H9 (cell line): ENCODE measurements around the gene SPP1. TPM values are rescaled to one million over a fixed set of nuclear protein-coding genes. Genes with fewer than 3 reads are reported as not detected.

Source experiments
- DNase-seq: peaks from one replicate; pipeline ENCODE4 v3.0.0-alpha.2; 2017
- H2AFZ ChIP-seq: one replicate; pipeline ENCODE4 v1.6.1; 2013; ENCODE audit warnings: mild to moderate bottlenecking, low read length, control low read depth, moderate library complexity
- H2AK5ac ChIP-seq: 2 replicates; pipeline ENCODE4 v1.6.1; 2013; ENCODE audit warnings: low read length, control low read depth, mixed read lengths; ENCODE audit not compliant: insufficient read length
- H2BK120ac ChIP-seq: one replicate; pipeline ENCODE4 v1.6.1; 2013; ENCODE audit warnings: low read depth, mild to moderate bottlenecking, low read length, control low read depth, inconsistent platforms; ENCODE audit not compliant: poor library complexity, severe bottlenecking
- H2BK12ac ChIP-seq: 2 replicates; pipeline ENCODE4 v1.6.1; 2013; ENCODE audit warnings: low read length, control low read depth, mixed read lengths, low read depth; ENCODE audit not compliant: insufficient read length
- H2BK15ac ChIP-seq: 2 replicates; pipeline ENCODE4 v1.6.1; 2013; ENCODE audit warnings: low read depth, low read length, control low read depth
- H2BK20ac ChIP-seq: one replicate; pipeline ENCODE4 v1.6.1; 2013; ENCODE audit warnings: low read depth, mild to moderate bottlenecking, low read length, control low read depth, inconsistent platforms; ENCODE audit not compliant: poor library complexity, severe bottlenecking
- H2BK5ac ChIP-seq: 2 replicates; pipeline ENCODE4 v1.6.1; 2013; ENCODE audit warnings: low read length, control low read depth, mixed read lengths; ENCODE audit not compliant: insufficient read length
- H3K14ac ChIP-seq: 2 replicates; pipeline ENCODE4 v1.6.1; 2013; ENCODE audit warnings: low read length, control low read depth; ENCODE audit not compliant: insufficient read depth
- H3K18ac ChIP-seq: 2 replicates; pipeline ENCODE4 v1.6.1; 2013; ENCODE audit warnings: low read depth, mild to moderate bottlenecking, mixed read lengths, low read length, control low read depth; ENCODE audit not compliant: insufficient read length
- H3K23ac ChIP-seq: 2 replicates; pipeline ENCODE4 v1.6.1; 2013; ENCODE audit warnings: low read length, control low read depth, mixed read lengths, low read depth; ENCODE audit not compliant: insufficient read length
- H3K23me2 ChIP-seq: 2 replicates; pipeline ENCODE4 v1.6.1; 2013; ENCODE audit warnings: low read depth, mild to moderate bottlenecking, mixed read lengths, low read length, control low read depth; ENCODE audit not compliant: insufficient read length, poor library complexity, severe bottlenecking
- H3K27ac ChIP-seq: 2 replicates; pipeline ENCODE4 v1.5.1; 2013; ENCODE audit warnings: low read length, control low read depth, mixed read lengths, low read depth; ENCODE audit not compliant: insufficient read length
- H3K27me3 ChIP-seq: 2 replicates; pipeline ENCODE4 v1.6.1; 2013; ENCODE audit warnings: low read length, control low read depth, inconsistent platforms; ENCODE audit not compliant: insufficient read depth
- H3K4ac ChIP-seq: 2 replicates; pipeline ENCODE4 v1.6.1; 2013; ENCODE audit warnings: low read depth, mild to moderate bottlenecking, control low read depth, inconsistent platforms, low read length, moderate library complexity
- H3K4me1 ChIP-seq: 2 replicates; pipeline ENCODE4 v1.6.1; 2013; ENCODE audit warnings: low read length, control low read depth, inconsistent platforms; ENCODE audit not compliant: insufficient read depth
- H3K4me2 ChIP-seq: 2 replicates; pipeline ENCODE4 v1.6.1; 2013; ENCODE audit warnings: low read length, control low read depth, mixed read lengths; ENCODE audit not compliant: insufficient read length, insufficient read depth
- H3K56ac ChIP-seq: 2 replicates; pipeline ENCODE4 v1.6.1; 2013; ENCODE audit warnings: low read depth, mild to moderate bottlenecking, mixed read lengths, low read length, control low read depth; ENCODE audit not compliant: insufficient read length
- H3K79me1 ChIP-seq: 2 replicates; pipeline ENCODE4 v1.6.1; 2013; ENCODE audit warnings: low read depth, mild to moderate bottlenecking, moderate library complexity, low read length, control low read depth, inconsistent platforms; ENCODE audit not compliant: insufficient read depth, poor library complexity, severe bottlenecking
- H3K79me2 ChIP-seq: 2 replicates; pipeline ENCODE4 v1.6.1; 2013; ENCODE audit warnings: low read length, control low read depth, inconsistent platforms; ENCODE audit not compliant: insufficient read depth
- H3K9ac ChIP-seq: 2 replicates; pipeline ENCODE4 v1.6.1; 2013; ENCODE audit warnings: low read length, control low read depth, mixed read lengths; ENCODE audit not compliant: insufficient read length; ENCODE audit errors: extremely low read depth
- H3K9me3 ChIP-seq: one replicate; pipeline ENCODE4 v1.6.1; 2013; ENCODE audit warnings: low read depth, low read length, inconsistent platforms; ENCODE audit not compliant: control insufficient read depth
- H3T11ph ChIP-seq: one replicate; pipeline ENCODE4 v1.6.1; 2013; ENCODE audit warnings: mild to moderate bottlenecking, low read length, control low read depth, inconsistent platforms
- H4K20me1 ChIP-seq: one replicate; pipeline ENCODE4 v1.6.1; 2013; ENCODE audit not compliant: control insufficient read depth, insufficient read length, insufficient read depth
- H4K5ac ChIP-seq: 2 replicates; pipeline ENCODE4 v1.6.1; 2013; ENCODE audit warnings: low read depth, mild to moderate bottlenecking, mixed read lengths, low read length, control low read depth; ENCODE audit not compliant: insufficient read length
- H4K8ac ChIP-seq: replicated peaks from 2 replicates; pipeline ENCODE4 v1.6.1; 2013; ENCODE audit warnings: low read length, control low read depth, mixed read lengths, low read depth; ENCODE audit not compliant: insufficient read length
- H4K91ac ChIP-seq: 2 replicates; pipeline ENCODE4 v1.6.1; 2013; ENCODE audit warnings: low read depth, mild to moderate bottlenecking, moderate library complexity, mixed read lengths, low read length, control low read depth; ENCODE audit not compliant: insufficient read length
- H3K27ac Mint-ChIP-seq, 3 experiments: 2 replicates in 2 of 3; 3 replicates in 1 of 3; pipeline ENCODE4 v1.8.0; 2020 to 2021; ENCODE audit warnings: mixed read lengths in 3 of 3, mild to moderate bottlenecking in 1 of 3, moderate library complexity in 1 of 3
- H3K27me3 Mint-ChIP-seq: 2 replicates; pipeline ENCODE4 v1.8.0; 2021; ENCODE audit warnings: low read depth, mild to moderate bottlenecking, moderate library complexity, mixed read lengths
- H3K36me3 Mint-ChIP-seq, 3 experiments: 2 replicates in 2 of 3; 3 replicates in 1 of 3; pipeline ENCODE4 v1.8.0; 2020 to 2021; ENCODE audit warnings: low read depth in 3 of 3, mixed read lengths in 3 of 3; ENCODE audit not compliant: insufficient read depth in 1 of 3
- H3K4me1 Mint-ChIP-seq, 2 experiments: 2 replicates each; pipeline ENCODE4 v1.8.0; 2020; ENCODE audit warnings: mixed read lengths in 2 of 2
- H3K4me3 Mint-ChIP-seq, 2 experiments: 2 replicates in 1 of 2; 3 replicates in 1 of 2; pipeline ENCODE4 v1.8.0; 2020 to 2021; ENCODE audit warnings: mild to moderate bottlenecking in 2 of 2, mixed read lengths in 2 of 2, moderate library complexity in 1 of 2
- H3K9me3 Mint-ChIP-seq, 2 experiments: 2 replicates in 1 of 2; 3 replicates in 1 of 2; pipeline ENCODE4 v1.8.0; 2020; ENCODE audit warnings: mild to moderate bottlenecking in 2 of 2, mixed read lengths in 2 of 2, moderate library complexity in 1 of 2
- WGBS: extraction: QIAGEN DNeasy Blood & Tissue Kit; methylation state at CpG from one replicate; pipeline ENCODE4 v1.1.7; 2013; ENCODE audit warnings: missing lambda C conversion rate, low lambda C conversion rate, mixed read lengths; ENCODE audit not compliant: insufficient read length; ENCODE audit errors: extremely low coverage; 5-methylcytosine and 5-hydroxymethylcytosine counted together
- total RNA-seq: library from RNA; stranded (reverse); gene quantifications from 2 replicates; pipeline ENCODE4 v1.2.1, GENCODE V29; 2021
- TF ChIP-seq, protein P1 (sequence below): fragments of 200-600 bp; sonication (generic); conservative IDR thresholded peaks from 3 replicates; pipeline ENCODE4 v1.8.0; 2021; ENCODE audit warnings: antibody characterized with exemption, mild to moderate bottlenecking

The SPP1 gene
- total RNA-seq, 1 experiment from 2014 or later = 13.2 TPM

DNA sequence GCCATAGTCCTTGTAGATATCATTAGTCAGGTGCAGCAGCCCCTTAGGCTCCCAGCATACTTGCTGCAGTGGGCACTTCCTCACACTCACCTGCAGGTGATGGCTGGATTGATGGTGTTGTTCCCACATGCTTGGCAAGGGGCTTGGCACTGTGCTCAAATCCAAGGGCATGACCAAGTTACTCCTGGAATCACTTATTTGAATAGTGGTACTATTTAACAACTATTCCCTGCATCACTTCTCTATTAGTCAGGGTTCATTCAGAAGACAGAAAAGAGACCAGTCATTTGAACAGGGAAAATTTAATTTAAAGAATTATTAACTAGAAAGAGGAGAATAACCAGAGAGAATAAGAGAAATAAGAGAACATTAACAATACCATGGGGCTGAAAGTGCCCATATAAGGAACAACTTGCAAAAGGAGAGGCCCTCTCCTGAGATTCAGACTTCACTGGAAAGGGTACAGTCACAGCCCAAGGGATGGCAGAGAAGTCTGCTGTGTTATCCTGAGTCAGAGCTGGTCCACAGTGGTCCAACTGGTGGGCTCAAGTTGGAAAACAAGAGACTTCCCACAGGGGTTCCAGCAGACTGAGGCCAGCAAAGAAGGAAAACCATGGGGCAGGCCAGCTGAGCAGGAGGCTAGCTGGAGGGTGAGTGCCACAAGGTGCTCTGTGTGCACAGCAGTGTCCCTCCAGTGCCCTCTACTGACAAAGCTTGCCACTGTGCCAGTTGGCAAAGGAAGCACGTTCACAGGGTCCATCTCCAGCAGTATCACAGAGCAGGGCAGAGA lies 9.8 kb downstream of the SPP1 start:
- Mint-ChIP-seq H3K36me3 (peaks cover 0 to 8% (median 2%) of the 10 kb centered on the region in 3 experiments; a peak in 4 of 7 replicates), H3K4me3 (no peak overlapping the region), H3K27me3 (no peaks in the 10 kb centered on the region), H3K4me1 (peaks cover 5% of the 10 kb centered on the region in 2 experiments), H3K9me3 (no peaks in the 10 kb centered on the region), H3K27ac (no peak overlapping the region)
- Histone ChIP-seq H3K79me1 (no peaks in the 10 kb centered on the region), H3T11ph (no peak overlapping the region), H3K23me2 (no peaks in the 10 kb centered on the region), H3K79me2 (no peaks in the 10 kb centered on the region), H4K8ac (no peak overlapping the region), H3K27ac (no peak overlapping the region), H2BK120ac (no peak overlapping the region), H3K23ac (no peak overlapping the region), H2BK20ac (no peak overlapping the region), H2BK5ac (no peak overlapping the region), H3K18ac (no peak overlapping the region), H4K5ac (no peak overlapping the region), H3K14ac (no peak overlapping the region), H2BK15ac (no peak overlapping the region), H3K56ac (no peak overlapping the region), H3K4ac (no peak overlapping the region), H4K91ac (no peak overlapping the region), H3K9me3 (no peaks in the 10 kb centered on the region), H3K4me2 (no peak overlapping the region), H2AK5ac (no peak overlapping the region), H2BK12ac (no peak overlapping the region), H3K27me3 (no peaks in the 10 kb centered on the region), H3K4me1 (no peaks in the 10 kb centered on the region; the same call in 1 of the 2 replicates), H3K9ac (no peak overlapping the region), H4K20me1 (no peaks in the 10 kb centered on the region), H2AFZ (no peak overlapping the region)
- TF ChIP-seq, protein P1, sequence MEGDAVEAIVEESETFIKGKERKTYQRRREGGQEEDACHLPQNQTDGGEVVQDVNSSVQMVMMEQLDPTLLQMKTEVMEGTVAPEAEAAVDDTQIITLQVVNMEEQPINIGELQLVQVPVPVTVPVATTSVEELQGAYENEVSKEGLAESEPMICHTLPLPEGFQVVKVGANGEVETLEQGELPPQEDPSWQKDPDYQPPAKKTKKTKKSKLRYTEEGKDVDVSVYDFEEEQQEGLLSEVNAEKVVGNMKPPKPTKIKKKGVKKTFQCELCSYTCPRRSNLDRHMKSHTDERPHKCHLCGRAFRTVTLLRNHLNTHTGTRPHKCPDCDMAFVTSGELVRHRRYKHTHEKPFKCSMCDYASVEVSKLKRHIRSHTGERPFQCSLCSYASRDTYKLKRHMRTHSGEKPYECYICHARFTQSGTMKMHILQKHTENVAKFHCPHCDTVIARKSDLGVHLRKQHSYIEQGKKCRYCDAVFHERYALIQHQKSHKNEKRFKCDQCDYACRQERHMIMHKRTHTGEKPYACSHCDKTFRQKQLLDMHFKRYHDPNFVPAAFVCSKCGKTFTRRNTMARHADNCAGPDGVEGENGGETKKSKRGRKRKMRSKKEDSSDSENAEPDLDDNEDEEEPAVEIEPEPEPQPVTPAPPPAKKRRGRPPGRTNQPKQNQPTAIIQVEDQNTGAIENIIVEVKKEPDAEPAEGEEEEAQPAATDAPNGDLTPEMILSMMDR = peak; percentile 74
- DNase-seq = peak; percentile 81
- no CpG with 5 or more reads among the region's 1 CpG for WGBS
